NCI-H748 (cell line): ENCODE results near the gene SIPA1L3.

Experiments
- DNase-seq: peaks from one replicate; lab custom pipeline; 2025; ENCODE audit not compliant: unreplicated experiment; lab: John Stamatoyannopoulos, UW

SIPA1L3 gene

DNA sequence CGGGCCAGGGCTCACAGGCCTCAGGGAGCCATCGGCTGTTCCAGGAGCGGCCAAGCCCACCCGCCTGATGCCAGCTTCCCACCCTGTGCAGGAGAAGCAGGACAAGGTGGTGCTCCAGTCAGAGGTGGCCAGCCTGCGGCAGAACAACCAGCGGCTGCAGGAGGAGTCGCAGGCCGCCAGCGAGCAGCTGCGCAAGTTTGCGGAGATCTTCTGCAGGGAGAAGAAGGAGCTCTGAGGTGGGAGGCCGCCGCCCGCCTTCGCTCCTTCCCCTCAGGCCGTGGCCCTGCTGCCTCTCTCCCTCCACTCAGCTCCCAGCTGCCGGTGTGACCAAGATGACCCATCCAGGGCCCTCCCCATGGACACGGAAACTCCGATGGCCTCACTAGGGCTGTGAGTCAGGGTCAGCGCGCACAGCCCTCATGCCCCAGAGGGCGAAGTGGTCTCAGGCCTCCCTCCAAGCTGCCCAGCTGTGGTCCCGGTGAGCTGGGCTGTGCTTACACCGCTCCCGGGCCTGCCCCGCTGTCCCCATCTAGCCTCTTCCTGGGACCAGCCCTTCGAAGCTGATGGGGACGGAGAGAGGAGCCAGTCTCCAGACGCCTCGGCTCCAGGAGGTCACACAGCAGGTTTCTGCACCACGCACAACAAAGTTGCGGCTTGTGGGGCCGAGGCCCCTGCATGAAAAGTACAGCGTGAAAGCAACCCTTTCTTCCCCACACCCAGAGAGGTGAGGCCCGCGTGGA is 299.2 kb downstream of the SIPA1L3 start:
- DNase-seq, result no peak

- no peak for DNase-seq
These were observed 299.9 kb downstream of the SIPA1L3 start for GRCh38 chr19:38206928-38207327.

DNA sequence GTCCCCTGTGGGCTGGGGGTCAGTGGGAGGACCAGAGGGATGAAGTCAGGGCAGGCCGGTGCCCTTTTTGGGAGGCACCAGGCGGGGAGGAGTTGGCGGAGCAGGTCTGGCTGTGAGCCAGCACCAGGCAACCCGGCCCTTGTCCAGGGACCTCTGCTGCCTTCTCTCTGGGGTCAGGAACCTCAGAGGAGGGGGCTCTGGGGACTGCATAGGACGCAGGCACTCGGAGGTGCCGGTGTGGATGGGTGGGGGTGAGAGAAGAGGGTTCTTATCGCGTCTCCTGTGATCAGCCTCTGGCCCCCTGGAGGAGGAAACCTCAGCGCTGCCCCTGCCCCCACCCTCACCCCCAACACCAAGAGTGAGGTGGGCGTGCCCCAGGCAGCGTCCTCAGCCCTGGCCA is 300.5 kb downstream of the SIPA1L3 start:
- no peak for DNase-seq

GRCh38 chr19:38208571-38208970 is 301.6 kb downstream of the SIPA1L3 start:
- no peak for DNase-seq

- no peak for DNase-seq
These were observed 302.1 kb downstream of the SIPA1L3 start for GRCh38 chr19:38209152-38209551.

DNA sequence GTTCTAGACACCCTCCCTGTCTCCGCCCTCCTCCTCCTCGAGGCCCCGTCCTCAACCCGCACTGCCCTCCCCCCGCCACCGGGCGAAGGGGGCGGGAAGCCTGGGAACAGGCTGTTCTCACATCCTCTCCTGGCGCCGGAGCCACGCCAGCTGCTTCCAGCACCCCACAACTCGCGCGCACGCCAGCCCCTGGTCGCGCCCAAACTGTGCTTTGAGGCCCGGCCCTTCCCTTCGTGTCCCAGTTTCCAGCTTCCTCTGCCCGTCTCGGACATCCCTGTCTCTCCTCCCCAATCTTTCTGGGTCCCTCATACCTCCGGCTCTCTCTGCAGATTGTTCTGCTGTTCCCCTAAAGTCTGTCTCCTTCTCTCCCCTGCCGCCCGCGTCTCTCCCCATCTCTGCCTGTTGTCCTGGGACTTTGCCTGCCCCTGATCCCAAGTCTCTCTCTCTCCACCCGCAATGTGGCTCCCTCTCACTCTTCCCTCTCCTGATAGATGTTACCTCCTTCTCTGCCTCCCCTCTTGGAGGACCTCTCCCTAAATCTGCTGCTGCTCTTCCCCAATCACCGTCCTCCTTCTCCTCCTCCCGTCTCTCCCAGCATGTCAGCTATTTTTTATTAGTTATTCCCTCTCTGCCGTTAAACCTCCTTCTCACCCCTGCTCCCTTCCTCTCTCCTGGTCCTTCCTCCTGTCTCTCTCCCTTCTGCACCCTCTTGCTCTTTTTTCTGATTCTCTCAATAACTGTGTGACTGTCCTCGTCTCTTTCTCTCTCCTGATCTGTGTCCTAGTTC is 302.9 kb downstream of the SIPA1L3 start:
- peak; percentile 79 for DNase-seq

DNA sequence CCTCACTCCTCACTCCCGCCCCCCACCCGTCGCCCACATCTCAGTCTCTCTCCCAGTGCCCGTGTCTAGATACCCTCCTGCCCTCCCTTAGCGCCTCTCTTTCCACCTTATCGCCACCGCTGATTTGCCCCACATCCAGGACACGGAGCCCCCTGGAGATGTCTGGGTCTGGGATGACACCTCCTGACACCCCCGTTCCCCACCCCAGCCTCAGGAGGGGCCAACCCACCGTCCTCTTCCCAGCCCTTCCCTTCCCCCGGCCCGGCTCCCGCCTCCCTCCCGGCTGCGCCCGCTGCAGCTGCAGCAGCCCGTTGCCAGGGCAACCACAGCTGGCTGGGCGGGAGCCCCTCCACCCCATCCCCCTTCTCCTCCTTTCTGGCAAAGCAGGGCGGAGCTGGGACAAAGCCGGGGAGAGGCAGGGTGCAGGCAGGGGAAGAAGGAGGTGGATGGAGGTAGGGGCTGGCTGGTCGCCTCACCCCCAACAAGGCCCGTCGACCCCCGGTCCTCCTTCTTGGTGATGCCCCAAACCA is 303.5 kb downstream of the SIPA1L3 start:
- peak; percentile 98 for DNase-seq

DNA sequence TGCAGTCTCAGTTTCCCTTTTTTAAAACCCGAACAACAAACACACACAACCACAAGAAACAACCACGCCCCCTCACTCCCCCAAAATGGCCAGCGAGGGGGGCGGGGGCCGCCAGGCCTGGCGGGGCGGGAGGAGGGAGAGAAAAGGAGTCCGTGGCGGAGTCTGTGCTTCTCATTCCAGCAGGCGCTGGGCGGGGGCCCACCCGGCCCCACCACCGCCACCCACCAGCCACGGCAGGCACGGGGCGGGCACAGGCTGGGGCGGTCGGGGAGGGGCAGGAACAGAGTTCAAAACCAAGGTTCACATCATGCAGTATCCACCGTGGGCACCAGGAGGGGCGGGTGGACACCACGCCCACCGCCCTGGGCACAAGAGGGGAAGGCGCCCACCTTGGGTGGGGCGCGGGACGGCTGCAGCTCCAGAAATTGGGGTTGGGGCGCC is 304.2 kb downstream of the SIPA1L3 start:
- peak; percentile 44 for DNase-seq

- no peak for DNase-seq
These were observed 304.8 kb downstream of the SIPA1L3 start for GRCh38 chr19:38211766-38212165.

- DNase-seq, result no peak
These were observed 306.5 kb downstream of the SIPA1L3 start for GRCh38 chr19:38213469-38213868.

GRCh38 chr19:38213911-38214625 is 307.1 kb downstream of the SIPA1L3 start:
- no peak for DNase-seq

GRCh38 chr19:38216785-38217641 is 310.0 kb downstream of the SIPA1L3 start:
- peak; percentile 90 for DNase-seq

GRCh38 chr19:38218204-38218603 is 311.2 kb downstream of the SIPA1L3 start:
- DNase-seq, result no peak

DNA sequence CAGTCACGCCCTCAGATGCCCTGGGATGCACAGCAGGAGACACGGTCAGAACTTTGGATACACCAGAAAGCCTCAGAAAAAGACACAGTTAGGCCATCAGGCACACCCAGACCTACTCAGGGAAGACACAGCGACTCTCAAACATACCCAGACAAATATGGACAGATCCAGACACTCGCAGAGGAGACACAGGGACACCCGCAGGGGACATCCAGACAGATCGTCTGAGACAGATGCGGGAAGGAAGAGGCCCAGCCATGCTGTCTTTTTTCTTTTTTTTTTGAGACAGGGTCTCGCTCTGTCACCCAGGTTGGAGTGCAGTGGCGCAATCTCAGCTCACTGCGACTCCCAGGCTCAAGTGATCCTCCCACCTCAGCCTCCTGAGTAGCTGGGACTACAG is 312.2 kb downstream of the SIPA1L3 start:
- no peak for DNase-seq

DNA sequence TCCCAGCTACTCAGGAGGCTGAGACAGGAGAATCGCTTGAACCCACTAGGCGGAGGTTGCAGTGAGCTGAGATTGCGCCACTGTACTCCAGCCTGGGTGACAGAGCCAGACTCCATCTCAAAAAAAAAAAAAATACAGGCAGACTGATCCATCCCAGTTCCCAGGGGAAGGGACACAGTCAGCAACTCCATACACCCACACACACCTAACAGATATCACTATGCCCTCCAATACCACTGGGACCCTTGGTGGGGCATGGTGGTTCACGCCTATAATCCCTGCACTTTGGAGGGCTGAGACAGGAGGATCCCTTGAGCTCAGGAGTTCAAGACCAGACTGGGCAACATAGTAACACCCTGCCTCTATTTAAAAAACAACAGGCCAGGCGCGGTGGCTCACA is 314.4 kb downstream of the SIPA1L3 start:
- no peak for DNase-seq

DNA sequence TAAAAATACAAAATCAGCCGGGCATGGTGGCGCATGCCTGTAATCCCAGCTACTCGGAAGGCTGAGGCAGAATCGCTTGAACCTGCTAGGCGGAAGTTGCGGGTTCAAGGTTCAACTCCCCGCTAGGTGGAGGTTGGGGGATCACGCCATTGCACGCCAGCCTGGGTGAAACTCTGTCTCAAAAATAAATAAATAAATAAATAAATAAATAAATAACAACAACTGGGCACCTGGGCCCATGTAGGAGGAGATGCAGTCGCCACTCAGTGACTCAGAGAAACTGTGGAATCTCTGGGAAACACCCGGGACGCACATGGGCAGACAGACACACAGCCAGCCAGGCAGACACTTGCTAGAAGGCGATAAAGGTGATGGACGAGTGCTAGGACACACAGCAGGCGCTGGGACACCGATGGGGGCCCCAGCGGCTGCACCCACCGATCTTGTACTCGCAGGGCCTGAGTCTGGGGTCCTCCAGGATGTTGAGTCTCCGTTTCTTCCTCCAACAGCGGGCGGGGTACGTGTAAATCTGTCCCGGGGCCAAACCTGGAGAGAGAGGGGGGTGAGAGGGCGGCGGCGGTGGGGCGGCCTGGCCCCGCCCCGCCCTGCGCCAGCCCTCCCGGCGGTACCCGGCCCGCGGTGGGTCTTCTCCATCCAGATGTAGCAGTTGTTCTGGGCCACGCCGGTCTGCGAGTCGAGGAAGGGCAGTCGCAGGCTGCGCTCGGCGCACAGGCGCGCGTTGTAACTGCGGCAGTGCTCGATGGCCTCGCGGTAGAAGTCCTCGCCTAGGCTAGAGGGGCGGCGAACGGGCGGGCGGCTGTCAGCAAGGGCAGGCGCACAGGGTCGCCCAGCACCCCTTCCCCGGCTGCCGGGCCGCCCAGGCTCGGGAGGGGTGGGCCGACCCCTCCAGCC is 315.2 kb downstream of the SIPA1L3 start:
- no peak for DNase-seq

GRCh38 chr19:38223119-38223523 is 316.1 kb downstream of the SIPA1L3 start:
- no peak for DNase-seq

GRCh38 chr19:38223617-38224013 is 316.6 kb downstream of the SIPA1L3 start:
- DNase-seq, result no peak

DNA sequence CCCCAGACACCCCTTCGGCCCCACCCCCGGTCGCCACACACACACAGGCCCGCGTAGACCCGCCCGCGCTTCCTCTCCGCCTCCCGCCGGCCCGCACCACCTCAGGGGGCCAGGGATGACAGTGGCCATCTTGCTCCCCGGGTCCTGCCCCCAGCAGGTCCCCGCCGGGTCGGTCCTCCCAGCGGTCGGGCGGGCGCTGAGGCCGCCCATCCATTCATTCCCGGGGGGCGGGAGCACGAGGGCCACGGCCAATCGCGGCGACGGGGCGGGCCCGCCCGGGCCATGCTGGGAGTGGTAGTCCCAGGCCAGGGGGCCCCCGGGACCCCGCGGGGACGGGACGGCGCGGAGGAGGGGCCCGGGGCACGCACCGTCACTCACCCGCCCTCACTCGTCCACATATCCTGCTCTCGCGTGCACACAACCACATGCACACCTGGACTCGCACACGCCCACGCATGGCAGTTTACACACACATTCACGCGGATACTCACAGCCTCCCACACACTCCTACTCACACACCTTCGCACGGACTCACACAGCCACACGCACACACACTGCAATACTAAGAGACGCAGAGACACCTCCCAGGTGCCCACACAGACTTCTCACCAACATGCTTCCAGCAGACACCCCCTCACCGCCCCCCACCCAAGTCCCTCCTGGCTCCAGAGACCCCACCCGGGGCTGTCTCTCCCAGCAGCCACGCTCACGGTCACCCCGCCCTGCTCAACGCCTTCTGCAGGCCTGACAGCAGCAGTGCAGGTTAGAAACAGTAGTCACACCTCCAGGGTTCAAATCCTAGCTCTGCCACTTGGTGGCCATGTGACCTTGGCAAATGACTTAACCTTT is 317.2 kb downstream of the SIPA1L3 start, which contains the start of gene DPF1:
Gene DPF1 (minus strand): TSS at position 209 of the 849 bp plus-strand sequence. CDS start 80 bp downstream, at position 129.
- DNase-seq, result peak; percentile 93
